Prostate gland (tissue), 2 donors: ENCODE results near the gene KRTAP12-1.

ENCODE experiments used
- CTCF ChIP-seq, 4 experiments: fragments of 200-600 bp in 2 of 4; fragments of 450-650 bp in 2 of 4; sonication (generic) in 2 of 4; IDR thresholded peaks; 1 replicate in 3 of 4; 2 replicates in 1 of 4; pipeline ENCODE4 v1.5.1; 2016 to 2019; ENCODE audit warnings: antibody characterized with exemption in 4 of 4, mild to moderate bottlenecking in 2 of 4, moderate library complexity in 2 of 4
- POLR2A ChIP-seq: fragments of 450-650 bp; IDR thresholded peaks from one replicate; pipeline ENCODE4 v1.6.1; 2016; ENCODE audit warnings: antibody characterized with exemption, mild to moderate bottlenecking
- POLR2AphosphoS5 ChIP-seq: sonication (generic); formaldehyde crosslinking; IDR thresholded peaks from one replicate; pipeline ENCODE4 v1.6.1; 2017; ENCODE audit warnings: antibody characterized with exemption

- TF ChIP-seq CTCF (IDR thresholded peaks at IDR 0.05) (no peak), POLR2A (no peak), POLR2AphosphoS5 (no peak)
Observed at GRCh38 chr21:44706706-44707581, 25.0 kb upstream of the KRTAP12-1 start.
